AG04449 (cell line): ENCODE data around the gene TOR3A.

ENCODE experiments used
- CTCF ChIA-PET: fragments of 350-600 bp; formaldehyde crosslinking; extraction: SDS; loops from one replicate; lab custom pipeline; 2021; ENCODE audit warnings: antibody characterized with exemption; lab: Yijun Ruan, JAX
- POLR2A ChIA-PET: fragments of 400-600, 350-600 bp; formaldehyde crosslinking; extraction: SDS; loops from one replicate; lab custom pipeline; 2020; ENCODE audit warnings: antibody characterized with exemption, inconsistent platforms; lab: Yijun Ruan, JAX
- DNase-seq: peaks from one replicate; pipeline ENCODE4 v3.0.0-alpha.2; 2010; ENCODE audit warnings: low read depth, low spot score
- H3K4me3 ChIP-seq: 2 replicates; pipeline ENCODE4 v1.5.1; 2011; ENCODE audit warnings: low read depth, mild to moderate bottlenecking, control low read depth, low read length
- CTCF ChIP-seq: IDR thresholded peaks from one replicate; pipeline ENCODE4 v1.5.1; 2011; ENCODE audit warnings: mild to moderate bottlenecking, moderate library complexity, low read length, control low read depth, inconsistent platforms; ENCODE audit not compliant: insufficient read depth; ENCODE audit errors: missing control alignments

The TOR3A gene

GRCh38 chr1:179121159-179121938 is 39.5 kb downstream of the TOR3A start:
- peak; percentile 64 for TF ChIP-seq CTCF
- H3K4me3 ChIP-seq: no peak overlapping the region
- peak; percentile 21 for DNase-seq
- ChIA-PET CTCF (interaction anchor here (0.7 to 8.0 kb wide), 36 partner anchors 9 to 251 kb away, joined by 3 to 74 read pairs (median 4); no protein-coding TSS in a partner anchor), POLR2A (no interaction called here)

GRCh38 chr1:179124873-179125272 is 43.0 kb downstream of the TOR3A start:
- no peak for TF ChIP-seq CTCF
- ChIA-PET POLR2A (no interaction called here), CTCF (interaction anchor here (1.6 to 8.0 kb wide), 2 partner anchors 71 to 168 kb away, joined by 6 to 74 read pairs; no protein-coding TSS in a partner anchor)
- no peak for DNase-seq
- no peak overlapping the region for H3K4me3 ChIP-seq

GRCh38 chr1:179126338-179127060 is 44.6 kb downstream of the TOR3A start:
- TF ChIP-seq CTCF: no peak
- DNase-seq: no peak
- ChIA-PET POLR2A (interaction anchor here (1.0 to 1.7 kb wide), 2 partner anchors 11 to 15 kb away, joined by 3 read pairs; no protein-coding TSS in a partner anchor), CTCF (interaction anchor here (0.8 to 1.6 kb wide), 5 partner anchors 9 to 166 kb away, joined by 3 to 6 read pairs (median 3); no protein-coding TSS in a partner anchor)
- no peak overlapping the region for H3K4me3 ChIP-seq

GRCh38 chr1:179127163-179127895 is 45.5 kb downstream of the TOR3A start:
- POLR2A ChIA-PET: interaction anchor here (0.8 to 1.7 kb wide), 3 partner anchors 10 to 40 kb away, joined by 3 read pairs; no protein-coding TSS in a partner anchor
- TF ChIP-seq CTCF: no peak
- H3K4me3 ChIP-seq: no peak overlapping the region
- no peak for DNase-seq
- CTCF ChIA-PET: interaction anchor here (0.9 kb wide), 1 partner anchor 10 kb away, joined by 3 read pairs; no protein-coding TSS in a partner anchor

- POLR2A ChIA-PET: no interaction called here
- no peak overlapping the region for H3K4me3 ChIP-seq
- CTCF ChIA-PET: no interaction called here
- no peak for TF ChIP-seq CTCF
- no peak for DNase-seq
Observed at GRCh38 chr1:179128520-179128919, 46.6 kb downstream of the TOR3A start.
